HG03097 (cell line): ENCODE results near the gene TTBK2.
"Not testable (repeated sequence)": the region's sequence is repeated elsewhere in the genome, so short reads cannot be mapped to it uniquely, and the experiment has no call there.

Source experiments
- ATAC-seq: cut with Tn5 transposase; IDR thresholded peaks from one replicate; pipeline ENCODE4 v1.9.1; 2021; ENCODE audit not compliant: unreplicated experiment, low FRiP score

The TTBK2 gene

DNA sequence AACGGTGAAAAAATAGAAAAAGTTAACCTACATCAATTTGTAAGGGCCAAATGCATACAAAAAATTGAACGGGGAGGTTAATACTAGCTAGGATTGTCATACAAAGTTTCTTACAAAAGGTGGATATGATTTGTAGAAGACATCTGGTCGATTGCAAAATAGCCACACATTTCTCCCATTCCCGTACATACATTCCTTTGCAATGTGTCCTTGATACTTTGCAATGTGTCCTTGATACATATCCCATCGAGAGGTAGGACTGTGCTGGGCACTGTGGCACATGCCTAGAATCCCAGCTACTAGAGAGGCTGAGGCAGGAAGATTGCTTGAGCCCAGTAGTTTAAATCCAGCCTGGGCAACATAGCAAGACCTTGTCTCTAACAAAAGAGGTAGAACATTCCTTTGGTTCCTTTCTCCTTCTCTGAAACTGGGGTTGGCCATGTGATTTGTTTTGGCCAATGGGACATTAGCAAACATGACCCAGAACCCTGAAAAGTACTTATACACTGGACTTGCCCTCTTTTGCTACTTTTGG is 9.5 kb downstream of the TTBK2 start:
- ATAC-seq = no peak

DNA sequence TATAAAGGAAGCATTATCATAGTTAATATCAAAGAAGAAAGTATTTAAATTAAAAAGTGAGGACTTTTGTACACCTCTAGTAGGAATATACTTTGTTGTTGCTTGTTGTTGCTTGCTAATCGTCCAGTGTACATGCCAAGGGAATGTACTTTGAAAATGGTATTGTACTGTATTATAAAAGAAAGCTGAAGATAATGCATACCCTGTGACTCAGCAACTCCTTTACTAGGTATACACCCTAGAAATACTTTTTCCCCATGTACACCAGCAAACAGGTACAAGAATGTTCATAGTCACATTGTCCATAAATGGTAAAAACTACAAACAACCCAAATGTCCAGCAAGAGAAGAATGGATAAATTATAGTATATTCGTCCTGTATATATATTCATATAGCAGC is 12.0 kb downstream of the TTBK2 start:
- ATAC-seq = no peak

DNA sequence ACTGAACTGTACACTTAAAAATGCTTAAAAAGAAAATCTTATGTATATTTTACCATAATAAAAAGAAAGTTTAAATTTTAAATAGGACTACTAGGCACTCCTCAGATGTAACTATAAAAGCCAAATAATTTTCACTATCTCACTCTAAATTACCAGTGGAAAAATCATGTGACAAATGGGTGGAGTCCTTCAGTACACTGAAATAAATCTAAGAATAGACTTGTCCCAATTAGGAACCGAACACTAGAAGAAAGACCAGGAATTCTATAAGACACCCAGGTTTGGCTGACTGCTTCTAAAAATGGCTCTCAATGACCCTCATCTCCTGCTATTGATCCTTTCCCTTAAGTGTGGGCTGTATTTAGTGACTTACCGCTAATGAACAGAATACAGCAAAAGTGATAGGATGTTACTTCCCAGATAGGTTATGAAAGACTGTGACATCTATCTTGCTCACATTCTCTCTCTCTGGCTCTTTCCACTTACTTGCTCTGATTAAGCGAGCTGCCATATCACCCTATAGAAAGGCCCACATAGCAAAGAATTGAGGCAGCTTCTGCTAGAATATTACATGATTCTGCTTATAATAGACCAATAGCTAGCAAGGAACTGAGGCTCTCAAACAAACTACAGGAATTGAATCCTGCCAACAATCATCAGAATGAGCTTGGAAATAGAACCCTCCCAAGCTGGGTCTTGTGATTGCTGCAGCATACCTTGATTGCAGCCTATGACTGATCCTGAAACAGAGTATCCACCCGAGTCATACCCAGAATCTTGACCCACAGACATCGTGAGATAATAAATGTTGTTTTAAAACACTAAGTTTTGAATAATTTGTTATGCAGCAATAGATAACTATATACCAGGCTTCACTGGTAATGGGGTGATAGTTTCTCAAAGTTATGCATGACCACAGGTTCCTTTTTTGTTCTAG is 16.9 kb downstream of the TTBK2 start:
- no peak for ATAC-seq

DNA sequence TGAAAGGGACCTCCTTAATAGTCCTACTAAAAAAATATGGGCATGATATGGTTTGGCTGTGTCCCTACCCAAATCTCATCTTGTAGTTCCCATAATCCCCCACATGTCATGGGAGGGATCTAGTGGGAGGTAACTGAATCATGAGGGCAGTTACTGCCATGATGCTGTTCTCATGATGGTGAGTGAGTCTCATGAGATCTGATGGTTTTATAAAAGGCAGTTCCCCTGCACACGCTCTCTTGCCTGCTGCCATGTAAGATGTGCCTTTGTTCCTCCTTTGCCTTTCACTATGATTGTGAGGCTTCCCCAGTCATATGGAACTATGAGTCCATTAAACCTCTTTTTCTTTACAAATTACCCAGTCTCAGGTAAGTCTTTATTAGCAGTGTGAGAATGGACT is 26.7 kb downstream of the TTBK2 start:
- not testable (repeated sequence) for ATAC-seq

DNA sequence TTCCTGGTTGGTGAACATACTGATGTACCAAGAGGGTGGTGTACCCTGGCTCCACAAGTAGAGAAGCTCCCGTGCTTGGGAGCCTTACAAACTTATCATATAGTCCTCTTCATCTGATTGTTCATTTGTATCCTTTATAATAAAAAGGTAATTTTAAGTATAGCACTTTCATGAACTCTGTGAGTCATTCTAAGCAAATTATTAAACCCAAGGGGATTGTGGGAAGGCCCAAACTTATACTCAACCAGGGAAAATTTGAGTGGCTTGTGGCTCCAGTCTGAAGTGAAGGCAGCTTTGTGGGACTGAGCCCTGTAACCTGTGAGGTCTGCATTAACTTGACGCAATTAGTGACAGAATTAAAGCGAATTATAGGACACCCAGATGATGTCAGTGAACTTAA is 29.0 kb downstream of the TTBK2 start:
- ATAC-seq = no peak

DNA sequence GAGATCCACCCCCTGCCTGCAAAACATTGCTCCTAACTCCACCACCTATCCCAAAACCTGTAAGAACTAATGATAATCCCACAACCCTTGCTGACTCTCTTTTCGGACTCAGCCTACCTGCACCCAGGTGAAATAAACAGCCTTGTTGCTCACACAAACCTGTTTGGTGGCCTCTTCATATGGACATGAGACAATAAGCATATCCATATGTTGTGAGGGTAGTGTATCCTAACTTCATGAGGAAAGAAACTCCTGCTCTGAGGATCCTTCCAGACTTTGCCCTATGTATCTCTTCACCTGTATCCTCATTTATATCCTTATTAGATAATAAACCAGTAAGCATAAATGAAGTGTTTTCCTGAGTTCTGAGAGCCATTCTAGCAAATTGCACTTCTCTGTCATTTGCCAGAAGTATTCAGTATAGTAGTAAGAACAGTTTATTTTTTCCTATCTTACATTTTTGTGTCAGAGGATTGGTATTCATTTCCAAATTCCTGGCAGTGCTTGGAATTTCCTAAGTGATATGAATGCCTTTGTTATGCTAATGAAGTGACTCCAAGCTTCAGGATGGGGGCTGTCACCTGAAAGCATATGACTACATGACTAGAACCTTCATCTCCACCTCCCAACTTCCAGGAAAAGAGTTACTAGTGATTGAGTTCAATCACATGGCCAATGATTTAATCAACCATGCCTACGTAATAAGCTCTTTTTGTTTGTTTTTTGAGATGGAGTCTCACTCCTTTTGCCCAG is 30.2 kb downstream of the TTBK2 start:
- ATAC-seq = no peak

DNA sequence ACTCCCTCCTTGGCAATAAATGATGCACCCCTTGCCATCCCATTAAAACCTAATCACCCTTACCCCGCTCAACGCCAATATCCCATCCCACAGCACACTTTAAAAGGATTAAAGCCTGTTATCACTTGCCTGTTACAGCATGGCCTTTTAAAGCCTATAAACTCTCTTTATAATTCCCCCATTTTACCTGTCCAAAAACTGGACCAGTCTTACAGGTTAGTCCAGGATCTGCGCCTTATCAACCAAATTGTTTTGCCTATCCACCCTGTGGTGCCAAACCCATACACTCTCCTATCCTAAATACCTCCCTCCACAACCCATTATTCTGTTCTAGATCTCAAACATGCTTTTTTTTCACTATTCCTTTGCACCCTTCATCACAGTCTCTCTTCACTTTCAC is 33.2 kb downstream of the TTBK2 start:
- not testable (repeated sequence) for ATAC-seq

DNA sequence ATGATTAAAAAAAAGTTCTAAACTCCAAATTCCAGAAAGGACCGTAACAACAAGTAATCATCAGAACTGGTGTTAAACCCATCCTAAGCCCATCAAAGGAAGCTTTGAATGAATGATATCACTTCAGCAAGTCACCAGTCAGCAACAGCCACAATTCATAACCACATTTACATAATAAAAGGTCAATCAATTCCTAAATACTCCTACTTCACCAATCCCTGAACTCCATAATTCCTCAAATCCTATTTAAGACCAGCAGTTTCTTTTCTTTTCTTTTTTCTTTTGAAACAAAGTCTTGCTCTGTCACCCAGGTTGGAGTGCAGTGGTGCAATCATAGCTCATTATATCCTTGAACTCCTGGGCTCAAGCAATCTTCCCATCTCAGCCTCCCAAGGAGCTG is 40.5 kb downstream of the TTBK2 start:
- ATAC-seq = no peak

DNA sequence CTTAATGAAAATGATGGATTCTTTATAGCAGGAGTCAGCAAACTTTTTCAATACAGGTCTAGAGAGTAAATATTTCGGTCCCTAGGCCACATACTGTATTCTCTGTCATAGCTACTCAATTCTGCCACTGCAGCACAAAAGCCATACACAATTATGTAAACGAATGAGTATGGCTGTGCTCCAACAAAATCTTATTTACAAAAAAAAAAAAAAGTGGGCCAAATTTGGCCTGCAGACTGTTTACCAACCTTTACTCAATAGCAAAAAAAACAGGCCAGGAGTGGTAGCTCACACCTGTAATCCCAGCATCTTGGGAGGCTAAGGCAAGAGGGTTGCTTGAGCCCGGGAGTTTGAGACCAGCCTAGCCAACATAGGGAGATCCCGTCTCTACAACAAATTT is 41.1 kb downstream of the TTBK2 start:
- ATAC-seq = no peak

DNA sequence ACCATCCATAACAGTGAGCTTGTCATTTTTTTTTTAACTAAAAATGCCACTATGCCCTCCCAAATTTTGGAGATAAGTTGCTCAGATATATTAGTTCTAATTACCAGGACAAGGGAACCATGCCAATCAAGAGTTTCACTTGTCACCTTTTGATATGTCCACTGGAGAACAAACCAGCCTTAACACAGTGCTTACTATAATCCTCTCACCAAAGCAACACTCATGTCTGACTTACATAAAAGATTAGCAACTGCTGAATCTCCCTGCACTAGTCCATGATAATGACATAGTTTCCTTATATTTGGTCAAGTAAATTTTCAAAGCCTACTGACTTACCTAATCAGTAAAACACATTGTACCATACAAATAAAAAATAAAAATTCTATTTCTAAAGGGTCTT is 44.4 kb downstream of the TTBK2 start:
- ATAC-seq = no peak

DNA sequence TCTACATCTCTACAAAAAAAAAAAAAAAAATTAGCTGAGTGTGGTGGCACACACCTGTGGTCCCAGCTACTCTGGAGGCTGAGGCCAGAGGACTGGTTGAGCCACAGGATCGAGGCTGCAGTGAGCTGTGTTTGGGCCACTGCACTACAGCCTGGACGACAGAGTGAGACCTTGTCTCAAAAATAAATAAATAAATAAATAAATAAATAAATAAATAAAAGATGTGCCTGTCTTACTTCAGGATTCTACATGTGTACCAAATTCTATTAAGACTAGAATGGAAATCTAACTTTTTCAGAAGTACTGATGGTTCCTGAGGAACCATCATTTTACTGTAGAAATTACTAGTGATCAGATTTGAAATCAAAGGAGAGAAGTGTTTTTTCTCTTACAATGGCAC is 51.9 kb downstream of the TTBK2 start:
- ATAC-seq = no peak

DNA sequence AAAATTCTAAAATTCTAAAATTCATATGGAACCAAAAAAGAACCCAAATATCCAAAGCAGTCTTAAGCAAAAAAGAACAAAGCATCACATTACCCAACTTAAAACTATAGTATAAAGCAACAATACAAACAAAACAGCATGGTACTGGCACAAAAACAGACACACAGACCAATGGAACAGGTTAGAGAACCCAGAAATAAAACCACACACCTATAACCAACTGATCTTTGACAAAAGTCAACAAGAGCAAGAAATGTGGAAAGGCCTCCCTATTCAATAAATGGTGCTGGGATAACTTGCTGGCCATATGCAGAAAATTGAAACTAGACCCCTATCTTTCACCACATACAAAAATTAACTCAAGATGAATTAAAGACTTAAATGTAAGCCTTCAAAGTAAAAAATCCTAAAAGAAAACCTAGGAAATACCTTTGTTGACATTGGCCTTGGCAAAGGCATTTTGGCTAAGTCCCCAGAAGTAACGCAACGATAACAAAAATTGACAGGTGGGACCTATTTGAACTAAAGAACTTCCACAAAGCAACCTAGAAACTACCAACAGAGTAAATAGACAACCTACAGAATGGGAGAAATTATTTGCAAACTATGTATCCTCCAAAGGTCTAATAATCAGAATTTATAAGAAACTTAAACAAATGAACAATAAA is 56.9 kb downstream of the TTBK2 start:
- ATAC-seq = no peak

DNA sequence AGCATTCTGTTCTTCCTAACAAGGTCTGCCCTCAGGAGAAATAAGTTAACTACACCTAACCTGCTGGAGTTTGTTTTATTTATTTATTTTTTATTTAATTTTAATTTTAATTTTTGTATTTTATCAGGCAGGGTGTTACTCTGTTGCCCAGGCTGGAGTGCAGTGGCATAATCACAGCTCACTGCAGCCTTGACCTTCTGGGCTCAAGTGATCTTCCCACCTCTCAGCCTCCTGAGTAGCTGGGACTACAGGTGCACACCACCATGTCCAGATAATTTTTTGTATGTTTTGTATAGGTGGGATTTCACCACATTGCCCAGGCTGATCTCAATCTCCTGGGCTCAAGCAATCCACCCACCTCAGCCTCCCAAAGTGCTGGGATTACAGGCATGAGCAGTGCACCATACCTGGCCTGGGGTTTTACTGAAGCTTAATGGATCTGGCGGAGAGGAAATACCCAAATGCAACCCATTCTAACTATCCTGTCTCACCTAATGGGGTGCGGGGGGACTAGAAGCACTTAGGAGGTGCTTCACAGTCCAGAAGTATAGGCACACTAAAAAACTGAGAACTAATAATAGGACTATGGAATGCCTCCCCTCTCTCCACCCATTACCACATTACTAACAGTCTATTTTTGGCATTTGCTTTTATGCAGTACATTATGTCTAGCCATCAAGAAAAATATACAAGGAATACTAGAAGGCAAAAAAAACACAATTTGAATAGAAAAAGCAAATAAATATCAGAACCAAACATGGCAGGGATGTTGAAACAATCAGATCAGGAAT is 61.4 kb downstream of the TTBK2 start:
- ATAC-seq = no peak

DNA sequence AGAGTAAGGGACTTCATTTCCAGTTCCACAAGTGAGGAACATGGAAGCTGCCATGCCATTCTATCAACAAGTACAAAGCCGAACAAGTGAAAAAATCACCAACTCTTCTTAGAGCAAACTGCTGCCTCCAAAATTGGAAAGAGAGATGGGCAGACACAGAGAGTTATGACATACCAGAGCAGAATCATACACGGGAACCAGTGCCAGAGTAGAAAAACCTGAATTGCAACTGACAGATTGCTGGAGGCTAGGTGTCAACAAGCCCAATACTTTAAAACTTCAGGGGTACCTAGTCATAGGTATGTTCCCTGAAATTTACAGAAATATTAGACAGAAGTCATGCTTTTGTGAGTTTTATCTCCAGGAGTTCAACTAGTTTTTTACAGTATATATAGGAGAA is 62.0 kb downstream of the TTBK2 start:
- no peak for ATAC-seq

DNA sequence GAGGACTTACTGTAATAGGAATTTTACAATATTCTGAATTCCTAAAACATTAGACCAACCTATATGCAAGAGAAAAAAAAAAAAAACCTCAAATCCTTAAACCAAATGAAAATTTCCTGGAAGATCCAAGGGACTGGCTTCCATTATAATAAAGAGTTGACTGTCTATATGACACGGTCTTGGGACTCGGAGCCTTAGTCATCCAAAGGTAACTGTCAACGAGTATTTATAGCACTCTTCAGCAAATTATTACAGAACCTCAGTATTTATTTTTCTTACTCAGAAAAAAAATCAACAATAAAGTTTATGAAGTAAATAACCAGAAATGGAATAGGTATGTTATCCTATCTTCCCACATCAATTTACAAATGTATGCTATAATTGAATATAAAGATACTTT is 66.0 kb downstream of the TTBK2 start:
- no peak for ATAC-seq

DNA sequence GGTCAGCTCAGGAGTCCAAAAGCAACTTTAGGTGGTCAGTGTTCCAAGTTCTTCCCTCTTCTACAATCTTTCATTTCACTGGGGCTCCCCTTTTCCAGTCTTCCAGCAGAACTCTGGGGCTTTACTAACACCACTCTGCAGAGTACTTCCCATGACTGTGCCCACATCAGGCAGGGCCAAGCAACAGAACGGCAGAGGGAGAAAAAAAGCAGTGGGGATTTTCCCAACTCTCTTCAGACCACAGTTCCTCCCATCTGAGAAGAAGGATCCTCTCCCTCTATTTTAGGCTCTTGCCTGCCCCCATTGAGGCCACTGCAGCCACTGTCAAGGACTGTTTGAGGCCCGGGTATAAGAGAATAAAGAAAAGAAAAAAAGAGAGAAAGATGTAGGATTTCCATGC is 70.7 kb downstream of the TTBK2 start:
- no peak for ATAC-seq

DNA sequence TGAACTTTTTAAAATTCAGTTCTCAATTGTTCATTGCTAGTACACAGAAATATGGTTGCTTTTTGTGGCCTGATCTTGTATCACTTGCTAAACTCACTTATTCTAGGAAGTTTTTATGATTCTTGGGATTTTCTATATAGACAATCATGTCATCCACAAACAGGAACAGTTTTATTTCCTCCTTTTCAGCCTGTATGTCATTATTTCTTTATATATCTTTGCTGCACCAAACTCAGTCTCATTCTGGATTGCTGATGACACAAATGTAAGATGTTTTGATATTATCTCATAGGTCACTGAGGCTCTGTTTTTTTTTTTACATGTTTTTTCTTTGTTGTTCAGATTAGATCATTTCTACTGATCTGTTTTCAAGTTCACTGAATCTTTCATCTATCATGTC is 71.7 kb downstream of the TTBK2 start:
- ATAC-seq = no peak

DNA sequence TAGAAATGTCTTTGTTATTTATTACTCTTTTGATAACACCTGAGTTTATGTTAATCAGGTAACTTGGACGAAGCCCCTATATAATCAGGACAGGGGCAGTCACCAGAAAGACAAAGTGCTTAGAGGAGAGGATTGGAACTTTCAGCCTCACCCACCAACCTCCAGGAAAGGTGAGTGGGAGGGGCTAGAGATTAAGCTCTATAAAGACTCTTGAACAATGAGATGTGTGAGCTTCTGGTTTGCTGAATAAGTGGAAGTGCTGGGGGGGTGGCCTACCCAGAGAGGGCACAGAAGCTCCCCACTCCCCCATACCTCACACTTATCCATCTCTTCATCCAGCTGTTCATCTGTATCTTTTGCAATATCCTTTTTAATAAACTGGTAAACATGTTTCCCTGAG is 73.9 kb downstream of the TTBK2 start:
- no peak for ATAC-seq

DNA sequence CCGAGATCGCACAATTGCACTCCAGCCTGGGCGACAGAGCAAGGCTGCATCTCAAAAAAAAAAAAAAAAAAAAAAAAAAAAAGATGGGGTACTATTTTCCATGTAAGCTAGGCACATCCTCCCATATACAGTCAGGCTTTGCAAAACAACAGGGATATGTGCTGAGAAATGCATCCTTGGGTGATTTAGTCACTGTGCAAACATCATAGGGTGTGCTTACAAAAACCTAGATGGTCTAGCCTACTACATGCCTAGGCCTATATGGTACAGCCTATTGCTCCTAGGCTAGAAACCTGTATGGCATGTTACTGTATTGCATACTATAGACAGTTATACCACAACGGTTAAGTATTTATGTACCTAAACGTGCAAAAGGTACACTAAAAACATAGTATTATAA is 75.0 kb downstream of the TTBK2 start:
- ATAC-seq = no peak

DNA sequence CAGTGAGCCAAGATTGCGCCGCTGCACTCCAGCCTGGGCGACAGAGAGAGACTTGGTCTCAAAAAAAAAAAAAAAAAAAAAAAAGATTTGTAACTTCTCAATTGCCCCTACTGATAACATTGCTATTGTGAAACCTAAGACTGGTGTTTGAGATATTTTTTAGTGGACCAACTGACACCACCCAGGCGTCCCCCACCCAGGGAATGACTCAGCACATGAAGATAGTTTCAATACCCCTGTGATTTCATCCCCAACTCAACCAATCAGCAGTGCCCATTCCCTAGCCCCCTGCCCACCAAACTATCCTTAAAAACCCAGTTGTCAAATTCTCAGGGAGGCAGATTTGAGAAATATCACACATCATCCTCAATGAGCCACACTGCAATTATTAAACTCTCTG is 76.9 kb downstream of the TTBK2 start:
- ATAC-seq = no peak
